Tibial nerve (tissue), 4 donors: ENCODE results near the gene CGREF1.
"Not testable (repeated sequence)": the region's sequence is repeated elsewhere in the genome, so short reads cannot be mapped to it uniquely, and the experiment has no call there.

ENCODE experiments used
- CTCF ChIP-seq, 5 experiments: fragments of 200-600 bp in 3 of 5; fragments of 450-650 bp in 2 of 5; sonication (generic) in 3 of 5; IDR thresholded peaks; one replicate each; pipeline ENCODE4 v1.5.1; 2016 to 2019; ENCODE audit warnings: antibody characterized with exemption in 5 of 5, mild to moderate bottlenecking in 3 of 5, moderate library complexity in 2 of 5
- EP300 ChIP-seq, 2 donors: sonication (generic); formaldehyde crosslinking; IDR thresholded peaks; one replicate each; pipeline ENCODE4 v1.6.1; 2017; ENCODE audit warnings: antibody characterized with exemption in 2 of 2, mild to moderate bottlenecking in 1 of 2

GRCh38 chr2:27111392-27112078 lies 7.4 kb downstream of the CGREF1 start:
- not testable (repeated sequence) for TF ChIP-seq CTCF, EP300 (IDR thresholded peaks at IDR 0.05)
